Measurements from ENCODE around the gene SLCO6A1. TPM values are rescaled to one million over a fixed set of nuclear protein-coding genes. Genes with fewer than 3 reads are reported as not detected.
A peak's percentile ranks its signal among the peaks of the same experiment; 100 is the strongest.

The SLCO6A1 gene
- total RNA-seq, 6 experiments from 2014 or later, result not detected

GRCh38 chr5:102539996-102540728 is 41.4 kb upstream of the SLCO6A1 start:
- intact Hi-C loops (cut with DNase I), result no loop called here
- H3K9me3 ChIP-seq, result no peaks in the 10 kb centered on the region
- DNase-seq, result no peak
- no peak for ATAC-seq
- no peaks in the 10 kb centered on the region for H3K27me3 ChIP-seq
- H3K36me3 ChIP-seq, result no peaks in the 10 kb centered on the region
- no peaks in the 10 kb centered on the region for H3K4me1 ChIP-seq
- TF ChIP-seq POLR2A (IDR thresholded peaks at IDR 0.05), result no peak
- TF ChIP-seq, protein P1, sequence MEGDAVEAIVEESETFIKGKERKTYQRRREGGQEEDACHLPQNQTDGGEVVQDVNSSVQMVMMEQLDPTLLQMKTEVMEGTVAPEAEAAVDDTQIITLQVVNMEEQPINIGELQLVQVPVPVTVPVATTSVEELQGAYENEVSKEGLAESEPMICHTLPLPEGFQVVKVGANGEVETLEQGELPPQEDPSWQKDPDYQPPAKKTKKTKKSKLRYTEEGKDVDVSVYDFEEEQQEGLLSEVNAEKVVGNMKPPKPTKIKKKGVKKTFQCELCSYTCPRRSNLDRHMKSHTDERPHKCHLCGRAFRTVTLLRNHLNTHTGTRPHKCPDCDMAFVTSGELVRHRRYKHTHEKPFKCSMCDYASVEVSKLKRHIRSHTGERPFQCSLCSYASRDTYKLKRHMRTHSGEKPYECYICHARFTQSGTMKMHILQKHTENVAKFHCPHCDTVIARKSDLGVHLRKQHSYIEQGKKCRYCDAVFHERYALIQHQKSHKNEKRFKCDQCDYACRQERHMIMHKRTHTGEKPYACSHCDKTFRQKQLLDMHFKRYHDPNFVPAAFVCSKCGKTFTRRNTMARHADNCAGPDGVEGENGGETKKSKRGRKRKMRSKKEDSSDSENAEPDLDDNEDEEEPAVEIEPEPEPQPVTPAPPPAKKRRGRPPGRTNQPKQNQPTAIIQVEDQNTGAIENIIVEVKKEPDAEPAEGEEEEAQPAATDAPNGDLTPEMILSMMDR (IDR thresholded peaks at IDR 0.05), result no peak
- no peak overlapping the region for H3K4me3 ChIP-seq
- 59% methylated on average over 5 of the region's 5 CpGs for WGBS (ENCODE audit: insufficient coverage, low coverage, low lambda C conversion rate, missing lambda C conversion rate)
- H3K27ac ChIP-seq, result no peak overlapping the region

- TF ChIP-seq POLR2A (IDR thresholded peaks at IDR 0.05), result no peak
- TF ChIP-seq, protein P1 (IDR thresholded peaks at IDR 0.05), result no peak
- intact Hi-C loops (cut with DNase I), result no loop called here
- no peaks in the 10 kb centered on the region for H3K4me1 ChIP-seq
- H3K27me3 ChIP-seq, result no peaks in the 10 kb centered on the region
- WGBS (ENCODE audit: insufficient coverage, low coverage, low lambda C conversion rate, missing lambda C conversion rate), result 78% methylated on average over 1 of the region's 1 CpG
- no peaks in the 10 kb centered on the region for H3K9me3 ChIP-seq
- H3K27ac ChIP-seq, result no peak overlapping the region
- ATAC-seq (no peak), DNase-seq (no peak)
- H3K36me3 ChIP-seq, result no peaks in the 10 kb centered on the region
- H3K4me3 ChIP-seq, result no peak overlapping the region
These were observed 40.8 kb upstream of the SLCO6A1 start for GRCh38 chr5:102539562-102539961.

DNA sequence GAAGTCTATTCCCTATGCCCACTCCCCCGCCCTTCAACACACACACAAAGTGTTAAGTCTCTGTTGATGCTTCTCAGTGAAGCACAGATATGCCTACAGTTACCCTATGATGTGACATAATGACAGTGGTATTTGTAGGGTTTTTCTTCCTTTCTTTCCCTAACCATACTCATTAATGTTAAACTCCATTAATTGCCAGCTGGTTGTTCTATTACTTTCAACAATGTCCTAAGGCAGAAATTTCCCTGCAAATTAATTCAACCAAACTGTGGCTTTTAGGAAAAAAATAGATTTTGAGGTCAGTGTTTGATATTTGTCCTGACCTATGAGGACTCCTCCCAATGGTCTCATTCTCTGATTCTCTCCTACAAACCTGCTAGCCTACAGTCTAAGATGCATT is 38.2 kb upstream of the SLCO6A1 start:
- no peaks in the 10 kb centered on the region for H3K36me3 ChIP-seq
- no peaks in the 10 kb centered on the region for H3K27me3 ChIP-seq

GRCh38 chr5:102536323-102536928 is 37.6 kb upstream of the SLCO6A1 start:
- intact Hi-C loops (cut with DNase I), result no loop called here
- peaks cover 0 to 4% (median 0%) of the 10 kb centered on the region in 4 donors for H3K4me1 ChIP-seq
- H3K36me3 ChIP-seq, result no peaks in the 10 kb centered on the region
- no peak overlapping the region for H3K4me3 ChIP-seq
- TF ChIP-seq POLR2A (IDR thresholded peaks at IDR 0.05), result no peak
- TF ChIP-seq, protein P1 (IDR thresholded peaks at IDR 0.05), result peak; percentile 6 to 27 (median 20)
- no peak overlapping the region for H3K27ac ChIP-seq
- no peaks in the 10 kb centered on the region for H3K9me3 ChIP-seq
- ATAC-seq (no peak), DNase-seq (no peak)
- no peaks in the 10 kb centered on the region for H3K27me3 ChIP-seq

More for the DNA sequence above, 38.2 kb upstream of the SLCO6A1 start:
- Histone ChIP-seq H3K27ac (no peak overlapping the region), H3K4me1 (no peaks in the 10 kb centered on the region), H3K4me3 (no peak overlapping the region), H3K9me3 (no peaks in the 10 kb centered on the region)
- intact Hi-C loops (cut with DNase I), result no loop called here
- no peak for TF ChIP-seq POLR2A (IDR thresholded peaks at IDR 0.05)
- TF ChIP-seq, protein P1 (IDR thresholded peaks at IDR 0.05), result no peak
- DNase-seq, result no peak
- WGBS (ENCODE audit: insufficient coverage, low coverage, low lambda C conversion rate, missing lambda C conversion rate), result 50% methylated on average over 1 of the region's 1 CpG
- no peak for ATAC-seq

Data from right lobe of liver (tissue), 6 donors.